Stimulated activated CD4-positive, alpha-beta T cell treated with anti-CD3 and anti-CD28 coated beads, Interleukin-2, amount 100 ng/mL, for 24 hours (primary cell): ENCODE measurements around the gene VCL.
"Not testable (repeated sequence)": the region's sequence is repeated elsewhere in the genome, so short reads cannot be mapped to it uniquely, and the experiment has no call there.

Source experiments
- DNase-seq, 2 donors: peaks; one replicate each; pipeline ENCODE4 v3.0.0-alpha.2; 2020

Gene VCL

GRCh38 chr10:74044419-74044818 is 46.5 kb downstream of the VCL start:
- DNase-seq: no peak

- DNase-seq: no peak
Measured at GRCh38 chr10:74047304-74047703, 49.4 kb downstream of the VCL start.

- no peak for DNase-seq
Measured at GRCh38 chr10:74047871-74048270, 50.0 kb downstream of the VCL start.

- no peak for DNase-seq
Measured at GRCh38 chr10:74048433-74048832, 50.5 kb downstream of the VCL start.

DNA sequence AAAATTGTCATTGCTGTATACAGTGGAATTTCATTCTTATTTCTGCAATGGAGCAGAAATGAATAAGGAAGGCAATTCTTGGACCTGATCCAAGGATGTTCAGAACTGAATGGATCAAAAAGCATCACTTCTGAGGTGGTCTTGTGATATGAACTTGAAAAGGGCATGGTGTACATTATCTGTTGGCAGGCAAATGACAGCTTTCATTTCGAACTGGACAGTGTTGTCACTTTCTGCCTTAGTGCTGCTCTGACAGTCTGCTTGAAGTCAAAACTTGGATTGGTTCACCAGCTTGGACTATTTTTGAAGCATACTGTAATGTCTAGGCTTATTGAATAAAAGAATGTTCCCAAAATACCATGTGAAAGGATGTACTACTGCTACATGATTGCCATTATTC is 52.0 kb downstream of the VCL start:
- no peak for DNase-seq

DNA sequence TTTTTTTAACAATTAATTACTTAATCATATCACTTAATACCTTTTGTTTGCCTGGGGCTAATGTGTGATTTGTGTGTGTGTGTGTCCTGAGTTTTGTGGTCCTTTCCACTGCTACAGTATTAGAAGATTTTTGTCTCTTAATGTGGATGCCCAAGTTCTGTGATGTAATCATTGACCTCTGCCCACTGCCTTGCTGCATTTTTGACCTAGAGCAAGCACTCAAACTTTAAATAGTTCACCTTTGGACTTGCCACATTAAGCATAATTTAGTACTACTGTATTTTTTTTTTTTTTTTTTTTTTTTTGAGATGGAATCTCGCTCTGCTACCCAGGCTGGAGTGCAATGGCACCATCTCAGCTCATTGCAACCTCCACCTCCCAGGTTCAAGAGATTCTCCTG is 52.7 kb downstream of the VCL start:
- no peak for DNase-seq

DNA sequence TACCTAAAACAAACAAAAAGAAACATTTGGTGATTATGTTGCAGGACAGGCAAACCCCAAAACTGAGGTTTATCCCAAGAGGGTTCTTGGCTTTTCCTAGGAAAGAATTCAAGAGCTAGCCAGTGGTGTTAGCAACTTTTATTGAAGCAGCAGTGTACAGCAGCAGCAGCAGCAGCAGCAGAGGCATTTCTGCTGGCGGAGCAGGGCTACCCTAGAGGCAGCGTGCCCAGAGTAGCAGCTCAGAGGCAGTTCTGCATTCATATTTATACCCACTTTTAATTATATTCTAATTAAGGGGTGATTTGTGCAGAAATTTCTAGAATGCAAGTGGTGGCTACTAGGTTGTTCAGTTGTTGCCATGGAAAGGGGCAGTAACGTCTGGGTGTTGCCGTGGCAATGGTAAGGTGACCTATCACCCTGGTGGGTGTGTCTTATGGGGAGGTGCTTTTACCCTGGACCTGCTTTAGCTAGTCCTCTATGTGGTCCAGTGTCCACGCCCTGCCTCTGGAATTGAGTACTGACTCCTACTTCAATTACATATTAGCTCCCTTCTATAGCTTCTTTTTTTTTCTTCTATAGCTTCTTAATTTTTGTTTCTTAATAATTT is 53.9 kb downstream of the VCL start:
- no peak for DNase-seq

- no peak for DNase-seq
Measured at GRCh38 chr10:74052994-74053393, 55.1 kb downstream of the VCL start.

GRCh38 chr10:74055383-74056049 is 57.6 kb downstream of the VCL start:
- no peak for DNase-seq

- peak; percentile 17 to 30 for DNase-seq
Measured at GRCh38 chr10:74056050-74056818, 58.3 kb downstream of the VCL start.

DNA sequence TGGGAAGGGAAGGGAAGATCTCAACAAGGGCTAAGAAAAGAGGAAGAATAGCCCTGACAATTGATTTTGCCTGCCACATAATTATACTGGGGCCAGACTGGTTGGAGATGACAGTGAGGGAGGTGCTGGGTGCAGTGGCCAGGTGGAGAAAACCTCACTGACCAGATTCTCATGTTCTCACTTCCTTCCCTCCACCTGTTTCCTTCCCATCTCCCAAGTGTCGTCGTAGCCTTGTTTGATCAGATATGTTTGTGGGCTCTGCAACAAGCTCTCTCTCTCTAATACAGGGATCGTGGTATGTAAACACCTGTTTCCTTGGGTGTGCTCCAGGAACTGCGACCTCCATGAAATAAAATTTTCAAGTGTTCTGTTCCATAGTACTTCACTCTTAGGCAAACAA is 60.2 kb downstream of the VCL start:
- DNase-seq: no peak

DNA sequence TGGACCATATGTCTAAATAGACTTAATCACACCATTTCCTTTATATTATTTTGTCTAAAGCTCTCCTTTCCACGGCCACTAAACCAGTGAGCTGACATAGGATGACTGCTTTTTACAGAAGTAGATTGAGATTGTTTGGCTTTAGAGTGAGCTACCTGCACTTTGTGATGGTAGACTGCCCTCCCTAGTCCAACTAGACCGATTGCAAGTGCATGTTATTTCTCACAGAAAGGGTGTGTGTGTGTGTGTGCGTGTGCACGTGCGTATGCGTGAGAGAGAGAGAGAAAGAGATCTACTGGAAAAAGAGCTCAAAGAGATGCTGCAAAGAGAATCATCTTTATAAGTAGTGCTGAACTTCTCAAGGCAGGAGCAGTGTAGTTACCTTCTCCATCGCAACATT is 60.7 kb downstream of the VCL start:
- no peak for DNase-seq

DNA sequence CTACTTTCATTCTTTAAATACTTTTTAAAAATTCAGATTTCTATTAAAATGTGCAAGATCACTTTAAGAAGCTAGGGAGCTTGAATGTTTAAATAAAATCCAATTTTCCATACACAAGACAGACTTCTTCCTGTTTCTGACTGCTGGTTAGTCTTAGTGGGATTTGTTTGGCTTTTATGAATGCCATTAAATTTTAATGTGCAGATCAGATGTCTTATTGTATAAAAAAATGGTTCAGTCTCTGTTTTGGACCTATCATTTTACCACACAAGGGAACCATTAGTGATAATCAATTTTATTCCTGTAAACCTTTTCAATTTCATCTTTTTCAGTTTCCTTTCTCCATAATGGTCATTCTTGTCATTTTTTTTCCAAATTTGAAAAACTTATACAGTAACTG is 63.2 kb downstream of the VCL start:
- DNase-seq: no peak

- DNase-seq: not testable (repeated sequence)
Measured at GRCh38 chr10:74061978-74062377, 64.1 kb downstream of the VCL start.

GRCh38 chr10:74063256-74063655 is 65.3 kb downstream of the VCL start:
- no peak for DNase-seq

DNA sequence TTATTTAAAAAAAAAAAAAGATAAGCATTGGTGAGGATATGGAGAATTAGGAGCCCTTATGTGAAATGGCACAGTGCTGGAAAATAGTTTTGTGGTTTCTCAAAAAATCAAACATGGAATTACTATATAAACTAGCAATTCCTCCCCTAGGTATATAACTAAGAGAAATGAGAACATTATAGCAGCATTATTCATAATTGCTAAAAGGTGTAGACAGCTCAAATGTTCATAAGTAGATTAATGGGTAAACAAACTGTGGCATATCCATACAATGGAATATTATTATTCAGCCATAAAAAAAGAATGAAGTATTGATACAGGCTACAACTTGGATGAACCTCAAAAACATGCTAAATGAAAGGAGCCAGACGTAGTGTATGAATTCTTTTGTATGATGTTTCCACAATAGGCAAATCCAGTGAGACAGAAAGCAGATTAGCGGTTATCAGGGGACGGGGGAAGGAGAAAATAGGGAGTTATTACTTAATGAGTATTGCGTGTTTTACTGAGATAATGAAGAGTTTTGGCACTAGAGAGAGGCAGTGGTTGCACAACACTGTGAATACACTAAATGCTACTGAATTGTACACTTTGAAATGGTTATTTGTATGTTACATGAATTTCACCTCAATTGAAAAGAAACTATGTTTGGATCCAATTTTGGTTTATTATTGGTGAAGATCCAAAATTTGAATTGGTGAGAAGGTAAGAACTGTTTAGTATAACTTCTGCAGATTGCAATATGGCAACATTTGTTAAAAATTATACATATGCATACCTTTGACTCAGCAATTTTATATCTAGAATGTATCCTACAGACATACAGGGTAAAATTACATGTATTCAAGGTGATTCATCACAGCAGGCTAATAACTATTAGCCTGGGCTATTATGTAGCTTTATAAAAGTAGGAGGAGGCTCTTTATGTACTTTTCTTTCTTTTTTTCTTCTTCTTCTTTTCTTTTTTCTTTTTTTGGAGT is 69.7 kb downstream of the VCL start:
- no peak for DNase-seq

DNA sequence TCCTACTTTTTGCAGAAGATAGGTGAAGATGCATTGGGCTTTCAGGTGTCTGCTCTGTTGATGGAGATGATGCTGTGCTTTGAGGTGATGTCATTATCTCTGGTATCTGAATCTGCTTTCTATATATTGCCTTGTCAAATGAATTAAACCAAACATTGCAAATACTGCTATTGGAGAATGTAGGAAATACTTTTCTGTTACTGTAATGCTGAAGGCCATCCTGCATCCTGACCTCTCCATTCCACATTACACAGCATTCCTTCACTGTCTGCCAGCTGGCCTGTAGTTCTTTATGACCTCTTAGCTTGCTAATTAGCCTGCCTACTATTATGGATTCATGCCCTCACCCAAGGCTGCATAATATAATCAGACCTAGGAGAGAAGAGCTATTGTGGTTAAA is 73.2 kb downstream of the VCL start:
- no peak for DNase-seq

- DNase-seq: no peak
Measured at GRCh38 chr10:74072503-74072902, 74.6 kb downstream of the VCL start.

- DNase-seq: no peak
Measured at GRCh38 chr10:74075906-74076305, 78.0 kb downstream of the VCL start.

DNA sequence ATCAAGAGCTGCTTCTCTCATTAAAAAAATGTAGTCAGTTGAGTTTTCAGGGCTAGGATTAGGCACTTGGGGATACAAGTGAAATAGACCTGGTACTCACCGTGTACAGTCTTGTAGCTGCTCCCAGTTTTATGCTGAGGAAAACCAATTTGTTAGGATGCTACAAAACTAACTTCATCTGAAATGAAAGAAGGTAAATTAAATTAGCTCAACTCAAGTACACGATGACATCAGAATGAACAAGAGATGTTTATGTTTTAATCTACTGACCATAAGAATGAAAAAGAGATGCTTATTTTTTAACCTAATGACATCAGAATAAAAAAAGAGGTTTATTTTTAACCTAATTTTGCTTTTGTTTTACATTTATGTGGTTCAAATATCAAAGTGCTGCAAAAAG is 79.0 kb downstream of the VCL start:
- no peak for DNase-seq

DNA sequence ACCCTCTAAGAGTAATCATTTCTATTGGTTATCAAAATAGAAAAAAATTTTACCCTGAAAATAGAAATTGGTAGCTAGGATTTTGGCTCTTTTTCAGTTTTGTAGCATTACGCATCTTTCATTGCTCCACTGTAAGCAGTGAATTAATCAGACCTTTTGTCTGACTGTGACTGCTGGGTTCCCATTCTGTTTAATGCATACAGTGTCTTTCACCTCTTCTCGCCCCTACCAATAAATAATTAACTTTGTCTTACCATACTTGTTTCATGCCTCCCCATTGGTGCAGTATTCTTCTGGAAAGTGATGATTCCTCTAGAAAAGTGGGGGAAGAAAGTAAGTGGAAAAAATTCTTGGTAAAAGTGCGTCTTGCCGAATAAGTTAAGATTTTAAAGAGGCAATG is 79.5 kb downstream of the VCL start:
- DNase-seq: no peak

DNA sequence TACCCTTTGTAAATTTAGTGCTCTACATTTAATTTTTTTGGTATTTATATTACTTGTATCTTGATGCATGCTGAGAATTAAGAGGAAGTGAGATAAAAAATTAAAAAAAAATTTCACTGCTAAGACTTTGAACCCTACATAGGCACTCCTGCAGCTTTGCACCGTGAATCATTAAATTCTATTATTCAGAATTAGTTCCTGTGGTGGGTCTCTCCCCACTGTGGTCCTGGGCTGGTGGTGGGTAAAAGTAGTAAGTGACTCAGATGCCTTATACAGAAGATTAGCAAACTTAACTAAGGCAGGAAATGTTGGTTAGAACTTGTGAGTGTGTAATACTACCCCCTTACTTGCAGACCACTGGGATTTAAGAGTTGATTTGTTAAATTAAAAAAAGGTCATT is 80.1 kb downstream of the VCL start:
- peak; percentile 48 to 54 for DNase-seq
